Fibroblast of pulmonary artery (primary cell): ENCODE results near the gene FOXP1.

Experiments used
- DNase-seq: peaks from one replicate; pipeline ENCODE4 v3.0.0-alpha.2; 2010; ENCODE audit warnings: low read depth
- H3K4me3 ChIP-seq: replicated peaks from 2 replicates; pipeline ENCODE4 v1.5.1; 2011; ENCODE audit warnings: low read depth, mild to moderate bottlenecking, control low read depth, low read length, moderate library complexity
- CTCF ChIP-seq: IDR thresholded peaks from 2 replicates; pipeline ENCODE4 v1.5.1; 2011; ENCODE audit warnings: mild to moderate bottlenecking, control low read depth, low read length, inconsistent platforms; ENCODE audit errors: missing control alignments

Gene FOXP1

GRCh38 chr3:71172951-71173350, 410.6 kb downstream of the FOXP1 start:
- peak; percentile 88 for DNase-seq
- no peak for TF ChIP-seq CTCF
- no peak overlapping the region for H3K4me3 ChIP-seq

GRCh38 chr3:71172189-71172588, 411.3 kb downstream of the FOXP1 start:
- DNase-seq: no peak
- no peak overlapping the region for H3K4me3 ChIP-seq
- TF ChIP-seq CTCF: no peak

GRCh38 chr3:71171247-71171646, 412.3 kb downstream of the FOXP1 start:
- no peak overlapping the region for H3K4me3 ChIP-seq
- TF ChIP-seq CTCF: no peak
- DNase-seq: no peak

- TF ChIP-seq CTCF: no peak
- no peak for DNase-seq
- no peak overlapping the region for H3K4me3 ChIP-seq
Observed at GRCh38 chr3:71168880-71169411, 414.6 kb downstream of the FOXP1 start.

- DNase-seq: peak; percentile 81
- H3K4me3 ChIP-seq: no peak overlapping the region
- no peak for TF ChIP-seq CTCF
Observed at GRCh38 chr3:71168121-71168721, 415.3 kb downstream of the FOXP1 start.

GRCh38 chr3:71166339-71167240, 416.9 kb downstream of the FOXP1 start:
- TF ChIP-seq CTCF: no peak
- no peak overlapping the region for H3K4me3 ChIP-seq
- DNase-seq: no peak
